HG03520 (cell line): Measurements from ENCODE around the gene IQSEC2.
A peak's percentile ranks its signal among the peaks of the same experiment; 100 is the strongest.

ENCODE experiments used
- ATAC-seq: cut with Tn5 transposase; IDR thresholded peaks from one replicate; pipeline ENCODE4 v1.9.1; 2021; ENCODE audit warnings: mild to moderate bottlenecking, moderate library complexity; ENCODE audit not compliant: unreplicated experiment

IQSEC2 gene

DNA sequence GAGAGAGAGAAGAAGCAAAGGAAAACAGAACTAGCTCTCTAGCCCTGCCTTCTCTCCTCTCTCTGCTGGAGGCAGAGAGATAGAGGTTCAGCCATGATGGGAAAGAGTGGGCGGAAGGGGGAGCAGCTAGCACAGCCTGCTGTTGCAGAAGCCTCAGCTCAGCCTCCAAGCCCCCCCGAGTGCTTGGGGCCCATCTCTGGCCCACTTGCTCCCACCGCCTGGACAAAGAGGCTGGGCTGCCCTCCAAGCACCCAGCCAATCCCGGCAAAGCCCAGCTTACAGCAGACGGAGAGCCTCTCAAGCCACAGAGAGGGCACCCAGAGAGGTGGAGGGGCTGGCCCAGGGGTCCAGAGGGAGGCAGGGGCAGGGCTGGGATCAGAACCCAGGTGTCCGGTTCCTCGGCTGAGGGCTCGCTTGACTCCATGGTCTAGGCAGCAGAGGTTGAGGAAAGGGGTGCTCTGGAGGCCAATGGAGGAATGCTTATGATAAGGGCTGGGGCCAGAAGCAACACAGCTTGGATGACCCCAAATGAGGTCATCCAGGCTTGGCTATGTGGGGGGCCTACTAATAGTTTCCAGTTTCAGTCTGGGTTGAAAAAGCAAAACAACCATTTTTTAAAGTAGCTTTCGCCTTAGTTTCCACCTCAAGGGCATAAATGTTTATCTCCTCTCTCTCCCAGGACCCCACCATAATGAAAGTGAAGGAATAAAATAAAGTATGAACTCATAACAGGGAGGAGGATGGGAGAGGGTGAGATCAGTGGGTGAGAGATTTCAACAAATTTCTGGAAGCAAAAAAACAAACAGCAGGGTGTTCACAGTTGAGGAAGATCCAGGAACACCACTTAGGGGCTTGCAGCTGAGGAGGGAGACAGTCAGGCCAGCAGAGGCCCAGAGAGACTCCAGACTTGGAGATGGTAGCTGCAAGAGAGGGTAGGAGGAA is 24.9 kb upstream of the IQSEC2 start:
- ATAC-seq = no peak

DNA sequence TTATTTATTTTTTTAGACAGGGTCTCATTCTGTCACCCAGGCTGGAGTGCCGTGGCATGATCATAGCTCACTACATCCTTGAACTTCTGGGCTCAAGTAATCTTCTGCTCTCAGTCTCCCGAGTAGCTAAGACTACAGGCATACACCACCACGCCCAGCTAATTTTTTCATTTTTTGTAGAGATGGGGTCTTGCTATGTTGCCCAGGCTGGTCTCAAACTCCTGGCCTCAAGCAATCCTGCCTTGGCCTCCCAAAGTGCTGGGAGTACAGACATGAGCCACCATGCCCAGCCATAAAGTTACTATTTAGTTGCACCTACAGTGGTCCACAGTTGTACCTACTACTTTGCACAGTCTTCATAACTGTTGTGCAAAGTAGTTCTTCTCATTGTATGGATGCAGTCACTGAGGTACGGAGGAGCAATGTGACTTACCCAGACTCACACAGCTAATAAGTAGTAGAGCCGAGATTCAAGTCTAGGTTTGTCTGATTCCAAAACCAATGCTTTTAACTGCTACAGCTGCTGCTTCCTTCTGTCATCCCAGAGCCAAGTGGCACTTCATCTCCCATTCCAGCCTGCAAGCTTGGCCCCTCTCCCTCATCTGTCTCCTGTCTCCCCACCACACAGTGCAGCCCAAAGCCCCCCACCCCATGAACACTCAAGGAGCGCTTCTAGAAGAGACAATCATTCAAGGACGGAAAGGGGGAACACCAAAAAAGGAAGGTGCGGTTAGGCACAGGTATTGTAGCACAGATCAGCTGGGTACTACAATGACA is 24.0 kb upstream of the IQSEC2 start:
- no peak for ATAC-seq

DNA sequence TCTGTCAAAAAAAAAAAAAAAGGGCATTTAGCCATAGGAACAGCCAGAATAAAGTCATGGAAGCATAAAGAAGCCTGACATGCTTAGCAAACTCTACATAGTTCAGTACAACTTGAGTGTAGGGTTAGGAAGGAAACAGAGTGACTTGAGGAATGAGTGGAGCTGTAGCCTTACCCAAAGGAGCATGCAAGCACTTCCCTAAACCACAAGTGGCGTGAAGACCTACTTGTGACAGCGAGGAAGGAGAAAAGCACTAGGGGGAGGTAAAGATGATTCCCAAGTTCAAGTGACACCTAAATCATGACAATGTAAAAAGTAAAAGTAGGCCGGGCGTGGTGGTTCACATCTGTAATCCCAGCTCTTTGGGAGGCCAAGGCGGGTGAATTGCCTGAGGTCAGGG is 21.8 kb upstream of the IQSEC2 start:
- ATAC-seq = no peak

- no peak for ATAC-seq
Measured at GRCh38 chrX:53300157-53300556, 18.8 kb upstream of the IQSEC2 start.

- no peak for ATAC-seq
Measured at GRCh38 chrX:53294024-53294648, 12.8 kb upstream of the IQSEC2 start.

DNA sequence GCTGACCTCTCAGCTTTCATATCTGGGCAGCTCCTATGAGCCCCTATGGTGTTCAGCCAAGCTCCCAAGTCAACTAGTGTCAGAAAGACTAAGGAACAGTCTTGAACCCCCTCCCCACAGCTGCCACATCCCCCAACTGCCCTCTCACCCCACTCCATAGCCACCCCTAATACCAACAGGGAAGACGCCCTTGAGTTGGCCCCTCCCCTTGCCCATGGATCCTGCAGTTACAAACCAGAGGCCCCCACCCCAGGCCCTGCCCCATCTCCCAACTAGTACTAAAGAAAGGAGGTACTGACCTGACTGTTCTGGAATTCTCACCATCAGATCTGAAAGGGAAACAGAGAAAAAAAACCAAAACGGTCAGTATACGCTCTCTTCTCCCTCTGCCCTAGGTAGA is 10.2 kb upstream of the IQSEC2 start:
- no peak for ATAC-seq

- no peak for ATAC-seq
Measured at GRCh38 chrX:53290441-53291041, 9.2 kb upstream of the IQSEC2 start.

DNA sequence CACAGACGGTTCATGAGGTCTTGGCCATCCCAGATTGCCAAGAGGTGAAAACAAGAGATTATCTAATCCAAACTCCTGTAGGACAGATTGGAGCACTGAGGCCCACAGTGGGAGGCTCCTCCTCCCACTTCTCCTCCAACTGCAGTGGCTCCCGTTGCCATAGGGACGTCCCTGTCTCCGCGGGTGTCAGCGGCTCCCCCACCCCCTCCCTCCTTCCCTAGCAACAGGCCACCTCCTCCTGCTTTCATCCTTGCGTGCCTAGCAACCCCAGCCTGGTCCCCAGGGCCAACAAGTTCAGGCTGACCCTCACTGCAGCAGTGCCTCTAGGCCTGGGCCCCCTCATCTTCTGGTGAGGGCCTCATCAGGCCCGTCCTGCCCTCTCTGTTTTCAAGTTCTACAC is 6.8 kb upstream of the IQSEC2 start:
- ATAC-seq = no peak

GRCh38 chrX:53287493-53288138 is 6.2 kb upstream of the IQSEC2 start:
- no peak for ATAC-seq

DNA sequence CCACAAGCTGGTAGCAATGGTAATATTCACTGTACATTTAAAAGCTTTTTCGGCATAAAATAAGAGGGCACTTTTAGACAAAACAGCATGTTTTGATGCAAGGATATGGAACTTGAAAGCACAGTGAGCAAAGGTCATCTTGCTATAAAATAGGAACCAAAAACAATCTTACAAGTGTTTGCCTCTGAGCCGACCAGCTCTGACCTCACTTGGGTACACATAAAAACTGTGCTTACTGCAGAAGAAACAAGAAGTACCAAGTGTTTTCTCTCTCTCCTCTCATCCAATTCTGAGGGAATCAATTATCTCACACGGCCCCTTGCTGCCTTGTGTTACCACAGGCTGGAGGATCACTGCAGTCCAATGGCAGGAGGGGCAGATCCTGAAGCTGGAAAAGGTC is 4.8 kb upstream of the IQSEC2 start:
- no peak for ATAC-seq

DNA sequence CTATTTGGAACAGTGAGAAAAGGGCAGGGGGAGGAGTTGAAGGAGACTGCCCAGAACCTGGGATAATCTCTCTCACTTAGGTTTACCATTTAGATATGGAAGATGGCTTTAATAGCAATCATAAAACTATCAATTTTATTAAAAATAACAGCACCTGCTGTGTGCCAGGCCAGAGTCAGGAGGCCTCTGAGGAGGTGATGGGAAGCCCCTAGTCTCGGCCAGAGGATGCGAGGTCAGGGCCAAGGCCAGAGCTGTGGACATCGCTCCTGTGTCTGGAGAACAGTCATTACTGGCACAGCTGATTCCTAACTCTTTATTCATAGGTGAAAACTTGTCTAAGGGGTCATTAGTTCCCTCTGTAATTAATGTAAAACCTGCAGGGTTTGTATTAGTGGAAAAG is 4.2 kb upstream of the IQSEC2 start:
- no peak for ATAC-seq

DNA sequence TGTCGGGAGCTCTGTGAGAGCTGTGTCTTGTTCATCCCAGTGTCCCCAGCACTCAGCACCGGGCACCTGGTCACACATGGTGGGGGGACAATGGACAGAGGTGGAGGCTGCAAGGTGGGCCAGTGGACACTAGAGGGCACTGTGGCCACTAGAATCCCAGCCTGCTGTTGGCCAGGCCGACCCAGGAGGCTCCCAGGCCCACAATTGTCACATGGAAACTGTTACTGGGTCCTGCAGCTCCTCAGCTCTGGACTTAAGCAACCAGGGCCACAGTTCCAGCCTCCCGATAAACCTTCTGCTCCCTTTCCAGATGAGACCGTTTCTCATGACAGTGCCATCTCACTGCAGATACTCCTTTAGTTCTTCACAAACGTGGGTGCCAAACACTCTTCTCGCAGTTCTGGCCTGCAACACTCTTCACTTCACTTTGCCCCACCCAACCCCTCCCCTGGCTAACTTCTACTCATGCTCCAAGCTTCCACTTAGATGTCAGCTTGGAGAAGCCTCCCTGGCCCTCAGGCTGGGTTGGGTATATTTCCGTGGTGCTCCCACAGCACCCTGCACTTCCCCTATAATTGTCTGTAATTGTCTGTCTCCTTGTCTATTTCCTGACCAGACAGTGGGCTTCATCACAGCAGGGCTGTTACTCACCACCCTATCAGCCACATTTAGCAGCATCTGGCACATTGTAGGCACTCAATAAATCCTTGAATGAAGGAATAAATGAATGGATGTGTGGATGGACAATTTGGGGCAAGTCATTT is 3.5 kb upstream of the IQSEC2 start:
- peak; percentile 55 for ATAC-seq

DNA sequence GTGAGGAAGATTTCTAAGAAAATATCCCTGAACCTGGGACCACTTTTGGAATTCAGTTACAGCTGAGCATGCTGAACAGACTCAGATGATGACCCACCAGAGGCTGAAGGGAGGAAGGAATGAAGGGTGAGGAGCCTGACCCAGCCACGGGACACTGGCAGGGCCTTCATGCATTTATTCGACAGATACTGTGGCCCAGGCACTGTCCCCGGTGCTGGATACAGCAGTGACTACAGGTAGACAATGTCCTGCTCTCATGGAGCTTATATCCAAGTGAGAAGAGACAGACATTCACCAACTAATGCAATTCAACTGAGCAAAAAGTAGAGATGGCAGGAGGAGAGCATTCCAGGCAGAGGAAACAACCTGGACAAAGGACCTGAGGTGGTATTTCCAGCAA is 2.2 kb upstream of the IQSEC2 start:
- ATAC-seq = no peak

DNA sequence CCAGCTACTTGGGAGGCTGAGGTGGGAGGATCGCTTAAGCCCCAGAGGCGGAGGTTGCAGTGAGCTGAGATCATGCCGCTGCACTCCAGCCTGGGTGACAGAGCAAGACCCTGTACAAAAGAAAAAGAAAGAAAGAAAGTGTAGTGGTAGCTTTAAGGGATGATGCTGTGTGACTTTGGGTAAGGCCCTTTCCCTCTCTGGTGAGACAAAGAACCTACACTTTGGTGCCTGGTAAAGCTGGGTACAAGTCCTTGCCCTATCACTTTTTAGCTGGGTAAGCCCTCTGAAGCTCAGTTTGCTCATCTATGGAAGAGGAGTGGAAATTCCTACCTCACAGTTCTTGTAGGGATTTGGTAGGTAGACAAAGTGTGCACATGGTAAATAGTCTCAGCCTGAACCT is 1.7 kb upstream of the IQSEC2 start:
- ATAC-seq = no peak

- no peak for ATAC-seq
Measured at GRCh38 chrX:53281963-53282695, 745 bp upstream of the IQSEC2 start.

DNA sequence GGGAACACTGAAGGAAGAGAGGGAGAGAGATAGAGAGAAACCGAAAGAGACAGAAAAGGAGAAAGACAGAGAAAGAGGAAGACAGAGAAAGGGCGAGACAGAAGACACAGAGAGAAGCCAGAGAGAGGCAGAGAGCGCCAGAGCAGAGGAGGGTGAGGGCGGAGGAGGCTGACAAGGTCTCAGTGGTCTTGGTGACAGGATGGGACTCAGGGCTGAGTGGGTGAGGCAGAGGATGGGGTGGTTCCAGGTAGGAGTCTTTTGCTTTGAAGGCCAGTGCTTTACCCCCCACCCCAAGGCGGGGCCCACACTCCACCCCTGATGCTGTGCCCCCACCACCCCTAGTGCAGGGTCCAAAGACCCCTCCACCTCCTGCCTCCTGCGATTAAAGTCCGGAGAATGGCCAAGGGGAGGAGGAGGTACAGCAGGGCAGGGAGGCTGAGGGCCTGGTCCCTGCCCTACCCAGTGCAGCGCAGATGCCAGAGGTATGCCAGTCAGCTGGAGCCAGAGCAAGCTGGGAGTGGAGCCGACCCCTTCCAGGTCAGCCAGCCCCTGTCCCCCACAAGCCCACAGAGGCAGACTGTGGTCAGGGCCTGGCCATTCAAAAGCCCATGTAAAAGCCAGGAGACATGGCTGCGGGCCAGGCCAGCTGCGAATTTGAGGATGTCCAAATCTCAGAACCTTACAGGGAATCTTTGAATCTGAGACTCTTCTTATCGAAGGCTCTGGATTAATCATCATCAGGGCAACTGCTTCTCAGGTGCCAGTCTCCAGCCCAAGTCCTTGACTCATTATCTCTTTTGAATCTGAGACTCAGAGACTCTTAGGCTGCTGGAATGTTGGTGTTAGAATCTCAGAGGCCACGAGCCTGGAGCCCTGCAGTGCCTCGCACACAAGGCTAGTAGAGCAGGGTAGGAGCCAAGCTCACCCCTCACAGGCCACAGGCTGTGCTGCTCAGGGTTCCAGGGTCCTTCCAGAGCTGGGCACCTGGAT is 758 bp downstream of the IQSEC2 start:
- no peak for ATAC-seq

DNA sequence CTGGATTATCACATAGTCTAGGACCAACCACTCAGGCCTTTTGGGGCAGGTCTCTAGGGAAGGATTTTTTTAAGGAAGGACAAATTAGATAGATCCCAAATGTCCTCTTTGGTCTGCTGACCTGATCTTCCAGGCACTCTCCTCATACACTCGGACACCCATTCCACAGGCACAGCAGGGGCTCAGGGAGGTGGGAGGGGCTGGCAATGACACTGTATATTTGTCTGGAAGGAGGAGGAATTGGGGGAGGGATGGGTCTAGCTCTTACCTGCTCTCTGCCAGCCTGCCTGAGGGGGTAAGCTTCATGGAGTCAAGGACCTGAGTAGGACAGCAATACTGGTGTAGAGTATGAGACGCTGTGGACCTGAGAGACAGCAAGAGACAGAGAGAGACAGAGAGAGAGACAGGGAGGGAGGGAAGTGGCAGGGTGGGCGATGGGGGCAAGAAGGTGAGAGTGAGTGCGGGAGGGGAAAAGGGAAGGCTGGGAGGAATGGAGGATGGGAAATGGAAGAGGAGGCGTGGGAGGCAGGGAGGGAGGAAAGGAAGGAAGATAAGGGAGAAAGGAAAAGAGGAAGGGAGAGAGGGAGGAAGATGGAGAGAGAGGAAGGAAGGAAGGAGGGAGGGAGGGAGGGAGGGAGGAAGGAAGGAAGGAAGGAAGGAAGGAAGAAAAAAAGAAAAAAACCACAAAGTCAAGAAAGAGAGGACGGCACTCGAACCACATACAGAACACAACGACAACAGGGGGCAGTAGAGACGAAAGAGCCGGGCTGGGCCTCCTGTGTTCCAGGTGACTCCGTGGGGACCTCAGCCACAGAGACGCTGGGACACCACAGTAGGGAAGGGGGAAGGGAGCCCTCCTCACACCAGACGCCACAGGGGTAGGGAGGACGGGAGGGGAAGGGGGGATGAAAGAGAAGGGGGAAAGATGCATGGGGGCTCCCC is 1.8 kb downstream of the IQSEC2 start:
- ATAC-seq = no peak
